ENCODE data around the gene LSMEM2.
"Not testable (repeated sequence)": the region's sequence is repeated elsewhere in the genome, so short reads cannot be mapped to it uniquely, and the experiment has no call there.

The LSMEM2 gene

DNA sequence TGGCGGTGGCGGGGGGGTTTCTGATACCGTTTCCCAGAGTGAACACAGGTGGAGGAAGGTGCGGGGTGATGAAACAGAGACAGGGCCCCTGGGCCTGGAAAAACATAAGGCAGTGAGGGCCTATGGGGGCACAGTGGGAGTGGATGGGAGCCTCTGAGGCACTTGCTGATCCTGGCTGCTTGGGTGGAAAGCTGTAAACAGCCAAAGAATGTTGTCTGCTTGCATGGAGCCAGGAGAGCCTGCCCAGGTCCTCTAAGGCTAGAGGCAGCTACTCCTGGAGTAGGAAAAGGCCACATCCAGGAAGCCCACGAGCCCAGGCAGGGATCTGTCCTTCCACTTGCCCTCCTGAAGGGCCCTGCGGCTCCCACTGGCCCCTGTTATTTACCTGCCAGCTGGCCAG is 12.9 kb upstream of the LSMEM2 start:
- DNase-seq: no peak

GRCh38 chr3:50266836-50267235 is 12.1 kb upstream of the LSMEM2 start:
- no peak for DNase-seq

DNA sequence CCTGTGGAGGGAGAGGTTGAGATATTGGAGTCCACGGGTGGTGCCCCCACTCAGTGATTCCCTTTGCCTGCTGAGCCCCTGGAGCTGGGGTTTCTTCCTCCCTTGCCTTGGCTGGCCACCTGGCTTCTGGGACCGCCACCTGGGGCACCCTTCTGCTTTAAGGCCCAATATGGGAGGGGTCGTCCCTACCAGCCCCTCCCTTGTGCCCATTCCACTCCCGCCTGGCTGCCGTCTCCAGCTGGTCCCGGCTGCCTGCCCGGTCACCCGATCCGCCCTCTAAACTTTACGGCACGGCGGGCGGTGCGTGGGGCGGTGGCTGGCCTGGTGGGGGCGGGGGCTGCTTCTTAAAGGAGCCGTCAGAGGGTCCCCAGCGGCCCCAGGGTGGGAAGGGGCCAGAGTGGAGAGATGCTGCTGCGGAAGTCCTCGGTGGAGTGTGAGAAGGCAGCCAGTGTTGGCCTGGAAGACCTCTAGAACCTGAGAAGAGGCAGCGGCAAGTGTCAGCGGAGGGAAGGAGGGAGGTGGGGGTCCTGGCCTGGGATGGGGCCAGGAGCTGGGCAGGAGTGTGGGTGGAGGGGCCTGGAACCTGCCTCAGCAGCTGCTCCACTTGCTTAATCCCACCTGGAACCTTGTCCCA is 11.5 kb upstream of the LSMEM2 start:
- DNase-seq: no peak

GRCh38 chr3:50268276-50268675 is 10.6 kb upstream of the LSMEM2 start:
- no peak for DNase-seq

DNA sequence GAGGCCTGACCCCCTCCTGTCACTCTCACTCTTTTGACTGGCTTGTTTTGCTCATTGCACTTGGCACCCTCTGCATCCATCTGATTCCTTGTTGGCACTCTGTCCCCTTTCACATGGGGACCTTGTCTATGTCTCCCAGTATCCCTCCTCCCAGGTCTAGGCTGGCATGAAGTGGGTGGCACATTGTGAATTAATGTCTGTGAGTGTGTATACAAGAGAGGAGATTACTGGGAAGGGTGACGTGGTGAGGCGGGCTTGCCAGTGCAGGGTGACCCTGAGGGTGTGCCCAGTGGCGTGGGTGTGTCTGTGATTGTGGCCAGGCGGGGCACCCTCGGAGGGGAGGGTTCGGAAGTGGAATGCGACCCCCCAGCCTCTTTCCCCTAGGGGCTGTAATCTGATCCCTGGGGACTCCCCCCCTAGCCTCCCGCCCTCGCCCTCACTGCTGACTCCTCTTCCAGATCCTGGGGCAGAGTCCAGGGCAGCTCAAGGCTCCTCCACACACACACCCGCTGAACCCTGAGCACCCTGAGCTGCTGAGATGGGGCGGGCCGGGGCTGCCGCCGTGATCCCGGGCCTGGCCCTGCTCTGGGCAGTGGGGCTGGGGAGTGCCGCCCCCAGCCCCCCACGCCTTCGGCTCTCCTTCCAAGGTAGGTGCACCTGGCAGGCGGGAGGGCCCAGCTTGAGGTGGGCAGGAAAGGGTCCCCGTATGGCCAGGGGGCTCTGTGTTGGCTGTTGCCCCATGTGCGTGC is 10.0 kb upstream of the LSMEM2 start, which contains the start of gene SEMA3B:
SEMA3B (plus strand) TSS at position 445 of the 749 bp plus-strand sequence; CDS start at position 539, 94 bp downstream.
- DNase-seq: no peak

DNA sequence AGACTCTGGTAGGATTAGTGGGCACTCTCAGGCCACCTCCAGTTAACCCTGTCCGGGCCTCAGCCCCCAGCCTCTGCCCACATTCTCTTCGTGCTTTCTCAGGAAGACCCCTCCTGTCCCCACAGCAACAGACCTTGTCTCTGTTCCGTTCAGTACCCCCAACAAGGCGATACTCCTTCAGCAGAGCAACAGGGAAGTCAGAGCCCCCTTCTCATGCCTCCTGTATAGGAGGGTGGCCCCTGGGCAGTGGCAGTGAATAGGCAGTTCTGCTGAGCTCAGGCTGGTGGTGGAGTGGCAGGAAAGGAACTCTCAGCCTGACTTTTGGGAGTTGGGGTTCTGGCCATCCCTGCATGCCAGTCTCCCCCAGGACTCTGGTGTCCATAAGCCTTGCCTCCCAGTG is 9.4 kb upstream of the LSMEM2 start:
- no peak for DNase-seq

DNA sequence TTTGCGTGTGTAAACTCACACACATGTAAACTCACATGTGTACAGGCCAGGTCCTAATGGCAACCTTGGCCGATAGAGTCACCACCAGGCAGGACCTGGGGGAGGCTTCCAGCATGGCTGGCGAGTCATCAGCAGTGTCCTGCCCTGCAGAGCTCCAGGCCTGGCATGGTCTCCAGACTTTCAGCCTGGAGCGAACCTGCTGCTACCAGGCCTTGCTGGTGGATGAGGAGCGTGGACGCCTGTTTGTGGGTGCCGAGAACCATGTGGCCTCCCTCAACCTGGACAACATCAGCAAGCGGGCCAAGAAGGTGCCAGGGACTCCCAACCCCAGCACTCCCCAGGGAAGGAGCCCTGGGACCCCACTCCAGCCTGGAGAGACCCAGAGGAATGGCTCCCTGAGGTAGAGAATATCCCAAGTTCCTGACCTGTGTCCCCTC is 8.9 kb upstream of the LSMEM2 start:
- DNase-seq: no peak

GRCh38 chr3:50270422-50271224 is 8.3 kb upstream of the LSMEM2 start:
- DNase-seq: no peak

DNA sequence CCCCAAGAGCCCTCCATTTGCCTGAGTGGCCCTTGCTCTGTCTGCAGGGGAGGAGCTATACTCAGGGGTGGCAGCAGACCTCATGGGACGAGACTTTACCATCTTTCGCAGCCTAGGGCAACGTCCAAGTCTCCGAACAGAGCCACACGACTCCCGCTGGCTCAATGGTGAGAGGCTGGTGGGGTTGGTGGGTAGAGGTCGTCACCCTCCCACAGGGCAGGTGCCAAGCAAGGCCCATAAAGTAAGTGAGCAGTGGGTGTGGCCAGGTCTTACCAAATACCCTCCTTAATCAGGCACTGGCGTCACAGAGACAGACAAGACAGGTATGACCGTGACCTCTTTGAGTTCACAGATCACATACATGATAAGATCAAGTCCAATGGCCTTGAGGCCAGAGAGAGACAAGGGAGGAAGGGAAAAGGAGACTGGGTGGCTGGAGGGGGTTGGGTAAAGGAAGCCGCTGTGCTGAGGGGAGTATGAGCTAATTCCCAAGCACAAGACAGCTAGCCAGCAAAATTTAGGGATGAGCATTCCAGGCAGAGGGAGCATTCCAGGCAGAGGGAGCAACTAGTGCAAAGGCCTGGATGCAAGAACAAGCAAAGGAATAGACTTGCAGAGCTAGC is 7.5 kb upstream of the LSMEM2 start:
- DNase-seq: no peak

DNA sequence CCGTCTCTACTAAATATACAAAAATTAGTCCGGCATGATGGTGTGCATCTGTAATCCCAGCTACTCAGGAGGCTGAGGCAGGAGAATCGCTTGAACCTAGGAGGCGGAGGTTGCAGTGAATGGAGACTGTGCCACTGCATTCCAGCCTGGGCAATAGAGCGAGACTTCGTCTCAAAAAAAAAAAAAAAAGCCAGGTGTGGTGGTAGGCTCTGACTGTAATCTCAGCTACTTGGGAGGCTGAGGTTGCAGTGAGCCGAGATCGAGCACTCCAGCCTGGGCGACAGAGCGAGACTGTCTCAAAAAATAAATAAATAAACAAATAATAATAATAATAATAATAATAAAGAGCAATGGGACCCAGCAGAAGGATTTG is 6.4 kb upstream of the LSMEM2 start:
- DNase-seq: not testable (repeated sequence)

DNA sequence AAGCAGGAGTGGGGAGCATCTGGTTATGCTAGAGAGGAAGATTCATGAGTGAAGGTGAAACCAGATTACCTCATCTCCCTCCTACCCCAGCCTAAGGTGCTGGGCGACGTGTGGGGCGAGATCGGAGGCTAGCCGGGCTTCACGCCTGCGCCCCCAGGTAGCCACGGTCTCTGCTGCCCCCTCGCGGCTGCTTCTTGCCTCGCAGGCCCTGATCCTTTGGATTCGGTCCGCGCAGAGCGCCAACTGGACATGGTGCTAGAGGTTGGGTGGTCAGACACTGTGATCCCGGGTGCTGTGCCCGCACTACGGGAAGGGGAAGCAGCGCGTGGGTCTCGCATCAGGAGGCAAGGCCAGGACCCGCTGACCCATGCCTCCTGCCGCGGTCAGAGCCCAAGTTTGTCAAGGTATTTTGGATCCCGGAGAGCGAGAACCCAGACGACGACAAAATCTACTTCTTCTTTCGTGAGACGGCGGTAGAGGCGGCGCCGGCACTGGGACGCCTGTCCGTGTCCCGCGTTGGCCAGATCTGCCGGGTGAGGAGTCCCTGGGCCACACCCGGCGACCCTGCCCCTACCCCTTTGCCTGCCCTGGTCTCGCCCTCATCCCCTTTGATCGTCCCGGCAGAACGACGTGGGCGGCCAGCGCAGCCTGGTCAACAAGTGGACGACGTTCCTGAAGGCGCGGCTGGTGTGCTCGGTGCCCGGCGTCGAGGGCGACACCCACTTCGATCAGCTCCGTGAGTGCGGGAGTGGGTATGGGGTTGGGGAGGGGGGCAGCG is 5.8 kb upstream of the LSMEM2 start:
- DNase-seq: peak; percentile 55

DNA sequence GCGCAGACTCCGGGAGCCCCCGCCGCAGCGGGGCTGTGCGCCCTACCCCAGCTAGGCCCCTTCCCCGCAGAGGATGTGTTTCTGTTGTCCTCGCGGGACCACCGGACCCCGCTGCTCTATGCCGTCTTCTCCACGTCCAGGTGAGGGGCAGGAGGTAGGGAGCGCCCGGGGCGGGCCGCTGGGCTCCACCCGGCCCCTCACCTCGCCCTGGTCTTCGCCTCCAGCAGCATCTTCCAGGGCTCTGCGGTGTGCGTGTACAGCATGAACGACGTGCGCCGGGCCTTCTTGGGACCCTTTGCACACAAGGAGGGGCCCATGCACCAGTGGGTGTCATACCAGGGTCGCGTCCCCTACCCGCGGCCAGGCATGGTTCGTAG is 5.2 kb upstream of the LSMEM2 start:
- DNase-seq: no peak

DNA sequence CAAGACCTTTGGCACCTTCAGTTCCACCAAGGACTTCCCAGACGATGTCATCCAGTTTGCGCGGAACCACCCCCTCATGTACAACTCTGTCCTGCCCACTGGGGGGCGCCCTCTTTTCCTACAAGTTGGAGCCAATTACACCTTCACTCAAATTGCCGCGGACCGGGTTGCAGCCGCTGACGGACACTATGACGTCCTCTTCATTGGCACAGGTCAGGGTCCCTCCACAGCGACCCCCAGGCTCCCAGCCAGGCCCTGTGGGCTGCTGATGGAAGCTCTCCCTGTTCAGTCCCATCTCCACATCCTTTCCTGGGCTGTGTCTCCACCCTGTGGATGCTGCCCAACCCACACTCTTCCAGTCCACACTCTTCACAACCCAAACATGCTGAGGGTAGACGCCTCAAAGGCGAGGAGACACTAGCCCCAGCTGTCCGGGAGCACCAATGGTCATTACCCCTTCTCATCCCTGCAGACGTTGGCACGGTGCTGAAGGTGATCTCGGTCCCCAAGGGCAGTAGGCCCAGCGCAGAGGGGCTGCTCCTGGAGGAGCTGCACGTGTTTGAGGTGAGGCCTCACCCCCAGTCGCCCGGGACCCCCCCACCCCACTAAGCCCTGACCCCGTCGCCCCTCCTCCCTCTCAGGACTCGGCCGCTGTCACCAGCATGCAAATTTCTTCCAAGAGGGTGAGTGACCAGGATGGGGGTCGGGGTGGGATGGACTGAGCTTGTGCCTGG is 4.3 kb upstream of the LSMEM2 start:
- no peak for DNase-seq

- no peak for DNase-seq
These were observed 3.5 kb upstream of the LSMEM2 start for GRCh38 chr3:50275141-50275995.

DNA sequence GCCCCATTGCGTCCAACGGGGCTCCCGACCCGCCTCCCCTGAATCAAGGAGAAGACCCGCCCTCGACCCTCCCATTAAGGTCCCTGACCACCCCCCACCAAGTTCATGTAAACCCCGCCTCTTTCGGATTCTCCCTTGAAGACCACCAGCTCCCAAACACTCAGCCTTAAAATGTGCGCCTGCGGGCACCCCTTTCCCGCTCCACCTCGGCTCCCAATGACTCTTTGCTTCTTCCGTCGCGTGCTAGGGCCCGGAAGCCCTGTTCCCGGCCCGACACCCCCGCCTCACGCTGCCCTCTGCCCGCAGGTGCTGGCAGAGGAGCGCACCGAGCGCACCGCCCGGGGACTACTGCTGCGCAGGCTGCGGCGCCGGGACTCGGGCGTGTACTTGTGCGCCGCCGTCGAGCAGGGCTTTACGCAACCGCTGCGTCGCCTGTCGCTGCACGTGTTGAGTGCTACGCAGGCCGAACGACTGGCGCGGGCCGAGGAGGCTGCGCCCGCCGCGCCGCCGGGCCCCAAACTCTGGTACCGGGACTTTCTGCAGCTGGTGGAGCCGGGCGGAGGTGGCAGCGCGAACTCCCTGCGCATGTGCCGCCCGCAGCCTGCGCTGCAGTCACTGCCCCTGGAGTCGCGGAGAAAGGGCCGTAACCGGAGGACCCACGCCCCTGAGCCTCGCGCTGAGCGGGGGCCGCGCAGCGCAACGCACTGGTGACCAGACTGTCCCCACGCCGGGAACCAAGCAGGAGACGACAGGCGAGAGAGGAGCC is 2.7 kb upstream of the LSMEM2 start:
- no peak for DNase-seq

- no peak for DNase-seq
These were observed 2.2 kb upstream of the LSMEM2 start for GRCh38 chr3:50276762-50277101.

- DNase-seq: no peak
These were observed 586 bp upstream of the LSMEM2 start for GRCh38 chr3:50278123-50278879.

DNA sequence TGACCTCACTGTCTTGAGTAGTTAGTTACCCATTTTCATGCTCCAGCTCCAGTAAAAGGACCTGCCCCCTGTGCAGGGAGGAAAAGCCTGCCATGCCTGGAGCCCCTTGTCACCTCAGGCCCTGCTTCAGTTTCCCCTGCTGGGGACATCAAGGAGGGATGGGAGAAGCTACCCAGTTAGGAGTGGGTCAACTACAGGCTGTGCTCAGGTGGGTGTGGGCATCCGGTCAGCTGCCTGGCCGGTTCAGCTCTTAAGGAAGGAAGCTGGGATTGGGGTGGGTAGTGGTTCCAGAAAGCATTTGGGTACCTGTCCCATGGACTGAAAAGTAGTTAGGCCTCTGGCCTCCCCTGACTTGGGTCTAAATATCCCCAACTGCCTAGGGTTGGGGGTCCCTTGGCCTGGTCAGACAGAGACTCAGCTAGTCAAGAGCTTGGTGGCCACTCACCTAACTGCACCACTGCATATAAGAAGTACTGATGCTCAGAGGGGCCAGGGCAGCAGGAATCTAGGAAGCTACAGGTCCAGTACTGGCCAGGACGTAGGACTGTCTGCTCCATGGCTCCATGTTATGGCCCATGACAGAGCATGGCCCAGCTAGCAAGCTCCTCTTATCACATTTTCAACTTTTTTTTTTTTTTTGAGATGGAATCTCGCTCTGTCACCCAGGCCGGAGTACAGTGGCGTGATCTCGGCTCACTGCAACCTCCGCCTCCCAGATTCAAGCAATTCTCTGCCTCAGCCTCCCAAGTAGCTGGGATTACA is 549 bp downstream of the LSMEM2 start:
- DNase-seq: no peak

DNA sequence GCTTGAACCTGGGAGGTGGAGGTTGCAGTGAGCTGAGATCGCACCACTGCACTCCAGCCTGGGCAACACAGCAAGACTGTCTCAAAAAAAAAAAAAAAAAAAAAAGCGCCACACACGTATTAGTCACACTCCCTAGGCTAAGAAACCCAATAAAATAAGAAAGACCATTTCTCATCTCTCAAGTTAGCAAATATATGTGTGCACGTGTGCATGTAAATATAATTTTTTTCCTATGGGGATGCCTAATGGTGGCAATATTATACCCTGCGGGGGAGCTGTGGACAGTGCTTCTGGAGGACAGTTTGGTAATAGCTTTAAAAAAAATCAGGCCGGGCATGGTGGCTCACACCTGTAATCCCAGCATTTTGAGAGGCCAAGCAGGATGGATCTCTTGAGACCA is 5.2 kb downstream of the LSMEM2 start:
- DNase-seq: not testable (repeated sequence)

Measured in GOT3 (cell line).